HG03442 (cell line): ENCODE data around the gene LGALS1.

ENCODE experiments used
- ATAC-seq: cut with Tn5 transposase; IDR thresholded peaks from one replicate; pipeline ENCODE4 v1.9.1; 2021; ENCODE audit warnings: mild to moderate bottlenecking, moderate library complexity; ENCODE audit not compliant: unreplicated experiment

The LGALS1 gene

GRCh38 chr22:37661160-37661924 lies 14.1 kb upstream of the LGALS1 start:
- no peak for ATAC-seq

- no peak for ATAC-seq
Measured at GRCh38 chr22:37662039-37662438, 13.4 kb upstream of the LGALS1 start.

- ATAC-seq, result no peak
Measured at GRCh38 chr22:37663521-37664140, 11.8 kb upstream of the LGALS1 start.

GRCh38 chr22:37664249-37665101 lies 11.0 kb upstream of the LGALS1 start:
- no peak for ATAC-seq

GRCh38 chr22:37665487-37665886 lies 9.9 kb upstream of the LGALS1 start:
- no peak for ATAC-seq

GRCh38 chr22:37669586-37669985 lies 5.8 kb upstream of the LGALS1 start:
- ATAC-seq, result no peak

GRCh38 chr22:37672206-37672919 lies 3.1 kb upstream of the LGALS1 start:
- ATAC-seq, result no peak

- no peak for ATAC-seq
Measured at GRCh38 chr22:37672920-37673455, 2.4 kb upstream of the LGALS1 start.

GRCh38 chr22:37674248-37674647 lies 1.2 kb upstream of the LGALS1 start:
- ATAC-seq, result no peak

GRCh38 chr22:37675930-37676735 lies 697 bp downstream of the LGALS1 start:
- no peak for ATAC-seq

- peak; percentile 46 for ATAC-seq
Measured at GRCh38 chr22:37676736-37677492, 1.5 kb downstream of the LGALS1 start.

- peak; percentile 9 for ATAC-seq
Measured at GRCh38 chr22:37677493-37677974, 2.1 kb downstream of the LGALS1 start.

GRCh38 chr22:37678372-37678771 lies 2.9 kb downstream of the LGALS1 start:
- ATAC-seq, result no peak

- ATAC-seq, result no peak
Measured at GRCh38 chr22:37679670-37680069, 4.2 kb downstream of the LGALS1 start.

- ATAC-seq, result no peak
Measured at GRCh38 chr22:37680191-37680851, 4.9 kb downstream of the LGALS1 start.

GRCh38 chr22:37681001-37681424 lies 5.6 kb downstream of the LGALS1 start:
- no peak for ATAC-seq

- no peak for ATAC-seq
Measured at GRCh38 chr22:37681556-37682049, 6.2 kb downstream of the LGALS1 start.
